GM19238 (cell line): ENCODE results near the gene TUBA3C.

Source experiments
- DNase-seq: peaks from one replicate; pipeline ENCODE4 v3.0.0; 2011; ENCODE audit warnings: low spot score; ENCODE audit not compliant: insufficient read length

Gene TUBA3C

GRCh38 chr13:19169496-19169895, 12.1 kb downstream of the TUBA3C start:
- no peak for DNase-seq

GRCh38 chr13:19161308-19161707, 20.3 kb downstream of the TUBA3C start:
- no peak for DNase-seq

GRCh38 chr13:19159761-19160420, 21.7 kb downstream of the TUBA3C start:
- no peak for DNase-seq

DNA sequence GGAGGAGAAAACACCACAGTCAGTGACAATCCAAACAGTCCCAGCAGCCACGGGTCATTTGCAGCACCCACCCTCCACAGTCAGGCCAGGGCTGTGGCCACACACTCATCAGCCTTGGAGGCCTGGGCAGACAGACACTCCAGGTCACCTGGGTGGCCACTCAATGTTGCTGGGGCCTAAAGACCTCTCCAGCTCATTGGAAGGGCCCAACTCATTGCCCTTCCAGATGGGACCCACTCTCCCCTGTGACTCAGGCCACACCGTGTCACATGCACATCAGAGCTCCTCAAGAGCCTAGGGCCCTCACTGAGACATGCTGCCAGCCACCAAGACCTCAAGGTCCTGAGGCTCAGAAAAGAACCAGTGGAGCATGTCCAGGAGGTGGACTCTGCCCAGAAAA, 22.4 kb downstream of the TUBA3C start:
- DNase-seq = no peak

DNA sequence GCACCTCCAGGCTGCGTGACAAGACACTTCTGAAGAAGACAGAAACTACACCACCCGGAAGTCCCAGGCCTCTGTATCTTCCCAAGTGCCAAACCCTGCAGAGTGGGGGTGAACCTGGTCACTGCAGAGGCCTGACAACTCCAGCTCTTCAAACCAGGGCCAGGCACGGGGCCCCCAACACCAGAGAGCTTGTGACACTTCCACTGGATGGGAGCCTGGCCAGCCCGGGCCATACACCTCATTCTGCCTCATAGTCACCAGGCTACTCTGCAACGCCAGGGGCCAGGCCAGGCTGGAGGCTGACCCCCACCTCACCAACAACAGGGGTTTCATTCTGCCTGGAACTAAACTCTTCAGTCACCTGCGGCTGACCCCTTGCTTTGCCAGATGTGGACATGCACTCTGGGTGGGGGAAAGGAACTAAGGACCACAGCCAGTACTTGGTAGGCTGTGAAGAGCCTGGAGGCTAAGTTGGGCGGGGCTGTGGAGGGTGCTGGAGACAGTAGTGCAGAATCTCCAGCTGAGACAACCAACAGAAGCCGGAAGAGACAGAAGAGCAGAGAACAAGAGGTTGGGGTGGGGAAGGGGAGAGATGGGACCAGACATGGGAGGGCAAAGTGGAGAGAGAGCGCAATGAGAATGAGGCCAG, 23.0 kb downstream of the TUBA3C start:
- DNase-seq = no peak

GRCh38 chr13:19158006-19158405, 23.6 kb downstream of the TUBA3C start:
- DNase-seq = no peak

- no peak for DNase-seq
These were observed 24.2 kb downstream of the TUBA3C start for GRCh38 chr13:19157461-19157860.

DNA sequence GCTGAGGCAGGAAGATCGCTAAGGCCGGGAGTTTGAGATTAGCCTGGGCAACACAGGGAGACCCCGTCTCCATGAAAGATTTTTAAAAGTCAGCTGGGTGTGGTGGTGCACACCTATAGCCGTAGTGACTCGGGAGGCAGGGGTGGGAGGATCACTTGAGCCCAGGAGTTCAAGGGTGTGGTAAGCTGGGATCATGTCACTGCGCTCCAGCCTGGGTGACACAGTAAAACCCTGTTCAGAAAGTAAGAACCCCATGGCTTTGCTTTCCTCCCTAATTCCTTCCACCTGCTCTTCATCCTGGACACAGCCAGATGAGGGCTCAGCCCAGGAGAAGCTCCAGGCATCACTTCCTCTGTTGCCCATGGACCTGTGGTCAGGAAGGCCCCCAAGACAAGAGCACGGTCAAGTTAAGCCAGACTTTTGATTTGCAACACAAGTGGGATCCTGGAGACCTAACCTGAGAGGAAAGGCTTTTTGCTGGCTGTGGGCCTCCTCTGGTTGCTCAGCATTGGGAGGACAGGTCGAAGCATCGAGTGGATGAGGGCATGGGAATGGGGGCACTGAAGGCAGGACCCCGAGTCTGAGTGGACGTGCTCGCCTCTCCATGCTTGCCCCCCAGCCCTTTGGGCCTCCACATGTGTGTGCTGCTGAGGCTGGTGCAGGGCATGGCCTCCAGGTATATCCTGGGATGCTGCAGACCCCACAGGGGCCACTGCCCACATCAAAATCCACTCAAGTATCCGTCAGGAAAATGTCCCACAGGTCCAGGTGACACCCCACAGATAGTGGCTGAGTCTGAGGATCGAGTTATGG, 25.4 kb downstream of the TUBA3C start:
- no peak for DNase-seq

- no peak for DNase-seq
These were observed 26.2 kb downstream of the TUBA3C start for GRCh38 chr13:19155321-19155861.

GRCh38 chr13:19154843-19155242, 26.8 kb downstream of the TUBA3C start:
- no peak for DNase-seq

- DNase-seq = no peak
These were observed 27.7 kb downstream of the TUBA3C start for GRCh38 chr13:19153782-19154450.

DNA sequence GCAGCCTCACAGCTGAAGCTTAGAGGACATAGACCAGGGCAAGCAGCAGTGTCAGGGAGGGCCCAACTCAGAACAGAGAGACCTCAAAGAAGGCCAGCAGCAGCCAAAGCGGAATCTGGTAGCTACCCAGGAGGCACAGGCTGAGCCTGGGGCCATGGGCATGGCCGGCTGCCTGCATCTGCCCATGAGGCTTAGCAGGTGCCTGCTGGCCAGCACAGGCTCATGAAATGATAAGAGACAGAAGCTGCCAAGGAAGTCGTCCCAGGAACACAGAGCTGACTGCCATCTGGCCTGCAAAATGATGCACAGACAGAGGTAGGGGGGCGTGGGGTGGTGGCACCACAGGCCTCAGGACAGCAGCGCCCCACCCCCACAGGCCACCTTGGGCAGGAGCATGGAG, 29.2 kb downstream of the TUBA3C start:
- no peak for DNase-seq

- no peak for DNase-seq
These were observed 29.9 kb downstream of the TUBA3C start for GRCh38 chr13:19151581-19152263.

GRCh38 chr13:19150712-19151228, 30.9 kb downstream of the TUBA3C start:
- DNase-seq = no peak

DNA sequence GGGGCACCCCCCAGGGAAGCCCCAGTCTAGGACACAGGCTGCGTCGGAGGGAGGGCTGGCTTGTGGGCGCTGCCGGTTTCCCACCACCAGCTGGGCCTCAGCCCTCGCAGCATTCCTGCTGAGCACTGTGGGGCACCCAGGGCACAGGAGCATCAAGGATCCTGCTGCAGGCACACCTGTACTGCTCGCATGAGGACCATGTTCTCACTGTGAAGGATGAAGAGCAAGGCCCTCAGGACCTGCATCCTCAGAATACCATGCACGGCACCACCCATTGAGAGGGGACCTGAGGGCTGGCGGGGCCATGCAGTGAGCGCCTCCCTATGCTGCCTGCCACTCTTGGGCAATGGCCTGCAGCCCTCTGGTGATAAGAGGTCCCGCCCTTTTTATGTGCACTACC, 31.4 kb downstream of the TUBA3C start:
- DNase-seq = no peak

DNA sequence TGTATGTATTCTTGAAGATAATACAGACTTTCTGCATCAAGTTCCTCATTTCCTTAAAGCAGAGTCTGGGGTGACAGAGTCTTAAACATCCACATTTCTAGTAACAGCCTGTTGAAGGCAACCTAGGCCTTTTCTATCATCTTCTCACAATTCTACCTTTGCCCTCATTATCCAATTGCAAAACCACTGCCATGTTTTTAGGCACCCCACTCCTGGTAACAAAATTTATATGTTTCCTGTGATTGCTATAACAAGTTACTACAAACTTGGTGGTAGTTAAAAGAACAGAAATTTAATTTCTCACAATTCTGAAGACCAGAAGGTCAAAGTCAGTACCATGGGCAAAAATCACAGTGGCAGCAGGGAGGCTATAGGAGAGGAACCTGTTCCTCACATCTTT, 33.1 kb downstream of the TUBA3C start:
- no peak for DNase-seq
